HuH-7.5 (cell line): ENCODE data around the gene LCLAT1.
"Not testable (repeated sequence)": the region's sequence is repeated elsewhere in the genome, so short reads cannot be mapped to it uniquely, and the experiment has no call there.

ENCODE experiments used
- DNase-seq: peaks from one replicate; pipeline ENCODE4 v3.0.0; 2011; ENCODE audit warnings: low spot score

The LCLAT1 gene

DNA sequence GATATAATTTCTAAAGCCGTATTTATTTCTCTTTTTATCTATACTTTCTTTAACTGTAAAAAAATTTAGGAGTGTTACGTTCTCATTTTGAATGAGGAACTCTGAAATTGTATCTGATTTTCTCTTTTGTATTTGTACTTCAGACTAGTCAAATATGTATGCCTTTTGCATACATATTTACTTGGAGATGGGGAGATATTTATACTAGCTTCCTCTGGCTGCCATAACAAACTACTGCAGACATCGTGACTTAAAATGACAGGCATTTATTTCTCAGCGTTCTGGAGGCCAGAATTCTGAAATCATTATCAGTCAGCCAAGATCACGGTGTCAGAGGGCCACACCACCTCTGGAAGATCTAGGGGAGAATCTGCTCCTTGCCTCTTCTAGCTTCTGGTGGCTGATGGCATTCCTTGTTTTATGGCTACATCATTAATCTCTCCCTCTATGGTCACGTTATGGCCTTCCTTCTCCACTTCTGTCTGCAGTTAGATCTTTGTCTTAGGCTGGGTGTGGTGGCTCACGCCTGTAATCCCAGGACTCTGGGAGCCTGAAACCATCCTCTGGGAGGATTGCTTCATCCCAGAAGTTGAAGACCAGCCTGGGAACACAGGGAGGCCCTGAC, 8.2 kb downstream of the LCLAT1 start:
- DNase-seq = no peak

DNA sequence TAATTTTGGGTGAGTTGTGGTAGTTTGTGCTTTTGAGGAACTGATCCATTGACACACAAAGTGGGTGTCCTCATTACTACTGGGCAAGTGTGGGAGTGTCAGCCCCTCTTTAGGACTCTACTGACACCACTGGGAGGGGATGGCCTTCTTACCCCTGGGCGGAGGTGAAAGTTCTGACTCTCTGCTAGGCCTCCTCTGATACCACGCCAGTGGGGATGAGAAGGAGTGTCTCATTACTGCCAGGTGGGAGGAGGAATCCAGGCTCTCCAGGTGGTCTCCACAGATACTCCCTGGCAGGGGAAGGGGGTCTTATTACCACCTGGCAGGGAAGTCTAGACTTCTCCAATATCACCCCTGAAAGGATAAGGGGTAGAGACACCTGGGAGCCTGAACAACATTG, 9.1 kb downstream of the LCLAT1 start:
- DNase-seq = no peak

DNA sequence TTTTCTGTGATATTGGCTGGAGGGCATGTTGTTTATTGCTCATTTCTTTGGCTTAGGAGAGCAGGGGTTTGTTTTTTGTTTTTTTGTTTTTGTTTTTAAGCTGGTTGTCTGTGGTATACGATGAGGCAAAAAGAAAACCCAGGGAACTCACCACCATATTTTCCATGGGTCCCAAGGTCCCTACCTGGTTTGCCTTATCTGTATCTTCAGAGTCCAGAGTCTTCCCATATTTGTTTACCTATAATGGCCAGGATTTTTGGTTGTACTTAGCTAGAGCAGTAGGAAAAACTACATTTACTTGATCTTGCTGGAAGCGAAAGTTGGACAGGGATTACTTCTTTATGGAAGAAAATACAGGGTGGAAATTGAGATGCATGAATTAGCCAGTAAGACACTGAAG, 9.5 kb downstream of the LCLAT1 start:
- DNase-seq = no peak

DNA sequence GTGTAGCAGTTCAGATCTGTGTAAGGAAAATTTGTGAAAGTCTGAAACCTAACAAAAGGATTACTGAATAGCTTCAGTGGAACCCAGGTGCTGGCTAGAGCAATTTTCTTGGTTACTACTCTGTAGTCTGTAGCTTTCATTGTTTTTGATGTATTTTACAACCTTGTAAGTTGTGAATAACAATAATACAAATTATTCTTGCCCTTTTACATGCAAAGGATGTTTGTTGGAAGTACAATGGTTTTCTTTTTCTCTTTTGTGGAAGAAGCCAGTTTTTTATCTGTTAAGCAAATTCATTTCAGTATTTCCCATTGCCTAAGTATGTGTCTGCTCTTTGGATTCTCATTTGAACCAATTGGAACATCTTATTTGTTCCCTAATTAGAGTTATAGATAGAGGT, 10.2 kb downstream of the LCLAT1 start:
- DNase-seq = no peak

DNA sequence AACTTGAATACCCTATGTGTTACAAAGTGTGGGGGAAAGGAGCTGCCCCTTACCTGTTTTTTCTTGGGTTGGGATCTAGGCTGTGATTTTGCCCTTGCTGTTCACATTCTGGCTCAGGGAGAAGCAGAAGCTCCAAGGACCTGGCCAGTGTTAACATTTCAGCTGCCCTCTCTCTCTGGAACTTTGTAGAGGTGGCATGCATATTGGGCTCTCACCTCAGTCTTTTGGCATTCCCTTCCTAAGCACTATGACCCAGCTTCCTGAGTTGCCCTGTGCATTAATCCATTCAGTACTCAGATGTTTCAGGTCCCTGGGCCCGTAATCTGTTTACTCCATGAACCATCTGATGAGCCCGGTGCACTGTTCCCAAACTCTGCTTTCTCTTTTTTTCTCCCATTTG, 12.1 kb downstream of the LCLAT1 start:
- no peak for DNase-seq

DNA sequence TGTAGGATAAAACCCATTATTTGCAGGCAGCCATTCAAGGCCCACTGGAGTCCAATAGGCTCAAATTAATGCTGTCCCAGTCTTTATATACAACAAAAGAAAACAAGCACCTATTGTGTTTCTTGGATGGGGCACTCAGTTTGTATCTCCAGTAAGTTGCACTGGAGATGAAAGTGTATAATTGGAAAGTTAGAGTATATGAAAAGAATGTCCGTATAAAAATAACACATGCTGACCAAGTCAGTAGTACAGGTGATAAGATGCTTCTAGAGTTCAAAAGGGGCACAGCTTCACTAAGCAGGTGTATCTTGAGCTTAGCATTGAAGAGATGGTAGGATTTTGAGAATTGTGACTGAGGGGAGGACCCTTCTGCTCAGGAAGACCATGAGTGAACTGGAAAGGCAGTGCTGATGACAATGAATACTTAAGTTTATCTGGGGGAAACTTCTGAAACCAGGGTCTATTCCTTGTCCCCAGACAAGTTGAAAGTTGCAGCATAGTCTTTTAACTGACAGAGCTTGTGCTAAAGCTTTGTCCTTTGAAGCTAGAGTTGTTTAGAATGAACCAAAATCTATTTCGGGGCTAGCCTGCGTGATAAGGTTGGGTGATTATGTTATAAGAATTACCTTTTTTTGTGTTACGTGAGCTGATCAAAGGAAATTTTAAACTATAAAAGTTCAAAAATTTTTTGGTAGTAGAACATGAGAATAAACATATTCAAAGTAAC, 15.2 kb downstream of the LCLAT1 start:
- no peak for DNase-seq

DNA sequence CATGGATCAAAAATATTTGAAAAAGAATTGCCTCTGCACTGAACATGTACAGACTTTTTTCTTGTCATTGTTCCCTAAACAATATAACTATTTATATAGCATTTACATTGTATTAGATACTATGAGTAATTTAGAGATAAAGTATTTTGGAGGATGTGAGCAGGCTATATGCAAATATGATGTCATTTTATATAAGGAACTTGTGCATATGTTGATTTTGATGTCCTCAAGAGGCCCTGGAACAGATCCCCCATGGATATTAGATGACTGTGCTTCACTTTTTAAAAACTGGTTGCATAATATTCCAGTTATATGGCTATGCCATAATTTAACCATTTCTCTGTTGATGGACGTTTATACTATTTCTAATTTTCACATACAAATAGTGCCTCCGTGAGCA, 16.5 kb downstream of the LCLAT1 start:
- DNase-seq = no peak

DNA sequence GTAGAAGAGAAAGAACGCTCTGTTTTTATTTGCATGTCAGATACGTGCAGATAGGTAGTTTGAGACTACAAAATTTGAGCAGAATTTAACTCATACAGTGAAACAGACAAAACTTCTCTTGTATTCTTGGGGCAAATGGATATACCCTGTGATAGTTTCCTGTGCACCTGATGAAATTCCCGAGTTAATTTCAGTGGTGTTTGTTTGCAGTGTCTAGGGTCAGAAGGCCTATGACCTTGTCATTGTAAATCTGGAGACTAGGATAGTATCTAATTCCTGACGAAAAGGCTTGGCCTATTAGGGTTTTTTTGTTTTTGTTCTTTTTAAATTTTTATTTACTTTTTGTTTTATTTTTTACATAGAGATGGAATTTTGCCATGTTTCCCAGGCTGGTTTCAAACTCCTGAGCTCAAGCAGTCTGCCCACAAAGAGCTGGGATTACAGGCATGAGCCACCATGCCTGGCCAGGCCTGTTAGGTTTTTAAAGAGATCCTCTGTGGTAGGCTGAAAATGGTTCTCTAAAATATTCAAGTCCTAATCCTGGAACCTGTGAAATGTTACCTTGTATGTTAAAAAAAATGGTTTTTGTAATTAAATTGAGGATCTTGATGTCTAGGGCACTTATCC, 17.6 kb downstream of the LCLAT1 start:
- peak; percentile 40 for DNase-seq

DNA sequence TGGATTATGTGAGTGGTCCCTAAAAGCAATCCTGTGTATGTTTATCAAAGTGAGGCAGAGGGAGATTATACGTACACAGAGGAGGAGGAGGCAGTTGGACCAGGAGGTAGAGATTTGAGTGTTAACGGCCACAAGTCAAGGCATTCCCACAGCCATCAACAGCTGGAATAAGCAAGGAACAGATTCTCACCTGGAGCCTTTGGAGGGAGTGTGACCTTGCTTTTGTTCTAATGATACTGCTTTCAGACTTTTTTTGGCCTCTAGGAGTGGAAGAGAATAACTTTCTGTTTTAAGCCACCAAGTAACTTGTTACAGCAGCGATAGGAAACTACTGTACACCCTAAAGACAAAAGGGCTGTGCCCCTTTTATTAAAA, 18.1 kb downstream of the LCLAT1 start:
- no peak for DNase-seq

DNA sequence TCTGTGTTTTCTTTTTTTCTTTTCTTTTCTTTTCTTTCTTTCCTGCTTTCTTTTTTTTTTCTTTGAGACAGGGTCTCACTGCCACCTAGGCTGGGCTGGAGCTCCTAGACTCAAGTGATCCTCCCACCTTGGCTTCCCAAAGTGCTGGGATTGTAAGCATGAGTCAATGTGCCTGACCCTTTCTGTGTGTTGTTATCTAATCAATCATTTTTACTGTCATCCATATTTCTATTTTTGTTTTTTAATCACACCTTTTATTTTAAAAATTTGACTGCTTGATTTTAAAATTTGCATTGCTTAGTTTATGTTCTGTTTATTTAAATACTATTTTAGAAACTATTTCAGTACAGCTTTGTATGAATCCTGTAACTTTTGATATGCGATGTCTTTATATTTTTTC, 19.2 kb downstream of the LCLAT1 start:
- no peak for DNase-seq

DNA sequence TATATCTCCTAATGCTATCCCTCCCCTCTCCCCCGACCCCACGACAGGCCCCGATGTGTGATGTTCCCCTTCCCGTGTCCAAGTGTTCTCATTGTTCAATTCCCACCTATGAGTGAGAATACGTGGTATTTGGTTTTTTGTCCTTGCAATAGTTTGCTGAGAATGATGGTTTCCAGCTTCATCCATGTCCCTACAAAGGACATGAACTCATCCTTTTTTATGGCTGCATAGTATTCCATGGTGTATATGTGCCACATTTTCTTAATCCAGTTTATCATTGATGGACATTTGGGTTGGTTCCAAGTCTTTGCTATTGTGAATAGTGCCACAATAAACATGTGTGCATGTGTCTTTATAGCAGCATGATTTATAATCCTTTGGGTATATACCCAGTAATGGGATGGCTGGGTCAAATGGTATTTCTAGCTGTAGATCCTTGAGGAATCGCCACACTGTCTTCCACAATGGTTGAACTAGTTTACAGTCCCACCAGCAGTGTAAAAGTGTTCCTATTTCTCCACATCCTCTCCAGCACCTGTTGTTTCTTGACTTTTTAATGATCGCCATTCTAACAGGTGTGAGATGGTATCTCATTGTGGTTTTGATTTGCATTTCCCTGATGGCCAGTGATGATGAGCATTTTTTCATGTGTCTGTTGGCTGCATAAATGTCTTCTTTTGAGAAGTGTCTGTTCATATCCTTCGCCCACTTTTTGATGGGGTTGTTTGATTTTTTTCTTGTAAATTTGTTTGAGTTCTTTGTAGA, 20.2 kb downstream of the LCLAT1 start:
- DNase-seq = not testable (repeated sequence)

DNA sequence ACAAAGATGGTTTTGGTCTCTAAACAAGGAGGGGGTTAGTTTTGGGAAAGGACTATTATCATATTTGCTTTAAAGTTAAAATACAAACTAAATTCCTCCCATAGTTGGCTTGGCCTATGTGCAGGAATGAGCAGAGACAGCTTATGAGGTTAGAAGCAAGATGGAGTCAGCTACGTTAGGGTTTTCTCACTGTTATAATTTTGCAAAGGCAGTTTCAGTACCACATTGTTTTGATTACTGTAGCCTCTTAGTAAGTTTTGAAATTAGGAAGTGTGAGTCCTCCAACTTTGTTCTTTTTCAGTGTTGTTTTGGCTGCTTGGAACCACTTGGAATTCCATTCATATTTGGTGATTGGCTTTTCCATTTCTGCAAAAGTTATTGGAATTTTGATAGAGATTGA, 23.4 kb downstream of the LCLAT1 start:
- DNase-seq = no peak

DNA sequence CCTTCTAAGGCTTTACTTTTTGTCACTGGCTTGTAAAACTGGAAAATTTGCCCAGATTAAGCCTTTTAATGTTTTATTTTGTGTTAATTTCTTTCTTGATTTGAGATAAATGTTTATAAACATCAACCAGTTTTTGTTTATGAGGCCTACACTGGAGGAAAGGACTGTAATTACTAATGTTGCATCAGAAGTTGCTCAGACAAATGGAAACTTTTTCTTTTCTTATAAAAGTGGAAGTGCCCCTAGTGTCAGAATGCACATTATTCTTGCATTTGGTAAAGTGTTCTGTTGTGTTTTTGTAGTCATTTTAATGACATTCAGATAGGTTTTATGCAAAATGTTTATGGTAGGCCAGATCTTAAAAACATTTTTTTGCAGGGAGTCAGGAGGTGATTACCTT, 25.3 kb downstream of the LCLAT1 start:
- DNase-seq = no peak

DNA sequence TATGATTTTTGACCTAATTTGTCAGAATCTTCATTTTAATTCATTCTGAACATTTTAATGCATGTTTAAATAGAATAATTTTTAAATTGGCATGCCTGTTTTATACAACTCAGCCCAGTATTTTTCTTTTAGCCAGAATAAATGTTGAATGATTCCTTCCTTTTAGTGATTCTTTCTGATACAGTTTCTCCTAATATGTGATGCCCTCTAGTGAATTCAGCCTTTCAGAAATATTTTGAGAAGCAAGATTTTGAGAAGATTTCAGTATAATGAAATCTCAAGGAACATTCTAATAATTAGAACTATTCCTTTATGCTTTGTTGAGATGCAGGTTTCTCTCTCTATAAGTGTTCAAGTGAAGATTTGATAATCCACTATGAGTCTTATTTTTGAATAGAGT, 28.5 kb downstream of the LCLAT1 start:
- no peak for DNase-seq

DNA sequence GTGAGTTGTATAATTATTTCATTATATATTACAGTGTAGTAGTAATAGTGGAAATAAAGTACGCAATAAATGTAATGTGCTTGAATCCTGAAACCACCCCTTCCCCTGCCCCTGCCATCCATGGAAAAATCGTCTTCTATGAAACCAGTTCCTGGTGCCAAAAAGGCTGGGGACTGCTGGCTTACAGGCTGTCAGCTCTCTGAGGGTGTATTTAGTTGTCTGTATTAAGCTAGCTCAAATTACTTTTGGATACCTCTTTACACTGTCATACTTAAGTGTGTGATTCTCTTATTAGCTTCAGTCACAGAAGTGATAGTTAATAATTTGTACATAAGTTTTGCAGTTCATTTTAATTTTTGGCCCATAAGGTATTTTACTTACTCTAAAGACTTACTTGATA, 29.6 kb downstream of the LCLAT1 start:
- no peak for DNase-seq

DNA sequence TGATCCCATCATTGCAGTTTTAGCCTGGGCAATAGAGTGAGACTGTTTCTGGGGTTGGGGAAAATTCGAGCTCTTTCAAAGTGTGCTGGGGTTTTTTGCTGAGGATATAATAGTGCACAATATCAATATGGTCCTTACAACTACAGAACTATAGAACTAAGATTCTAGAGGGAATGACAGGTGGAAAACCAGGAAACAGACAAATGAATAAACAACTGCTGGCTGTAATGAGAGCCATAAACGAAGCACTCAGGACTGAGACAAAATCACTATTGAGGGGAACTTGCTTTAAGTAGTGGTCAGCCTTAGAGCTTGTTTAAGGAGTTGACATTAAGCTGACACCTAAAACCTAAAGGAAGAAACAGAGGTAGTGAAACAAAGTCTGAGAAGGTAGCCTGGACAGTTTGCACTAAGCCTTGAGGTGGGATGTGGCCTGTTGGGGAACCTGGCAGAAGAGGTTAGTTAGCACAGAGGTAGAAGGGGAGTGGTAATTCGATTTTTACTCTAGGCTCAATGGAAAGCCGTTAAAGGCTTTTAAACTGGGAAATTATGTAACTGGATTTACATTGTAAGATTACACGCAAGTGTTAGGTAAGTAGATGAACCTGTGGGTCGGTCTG, 33.8 kb downstream of the LCLAT1 start:
- DNase-seq = no peak

DNA sequence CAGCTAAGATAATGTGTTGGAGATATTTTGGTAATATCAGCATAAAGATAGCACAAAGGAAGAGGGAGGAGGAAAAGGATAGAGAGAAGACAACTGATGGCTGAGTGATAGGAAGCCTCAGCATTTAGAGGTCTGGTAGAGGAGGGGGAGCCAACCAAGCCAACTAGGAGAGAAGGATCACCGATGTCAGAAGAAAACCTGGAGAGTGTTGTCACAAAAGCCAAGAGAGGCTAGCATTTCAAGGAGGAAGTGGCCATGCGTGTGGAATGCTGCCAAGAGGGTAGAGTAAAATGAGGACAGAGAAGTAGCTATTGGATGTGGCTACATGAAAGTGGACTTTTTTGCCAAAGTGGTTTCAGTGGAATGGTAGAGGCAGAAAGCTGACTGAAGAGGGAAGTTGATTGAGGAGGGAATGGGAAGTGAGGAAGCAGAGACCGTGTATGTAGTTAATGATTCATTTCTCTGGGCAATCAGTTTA, 34.3 kb downstream of the LCLAT1 start:
- no peak for DNase-seq

DNA sequence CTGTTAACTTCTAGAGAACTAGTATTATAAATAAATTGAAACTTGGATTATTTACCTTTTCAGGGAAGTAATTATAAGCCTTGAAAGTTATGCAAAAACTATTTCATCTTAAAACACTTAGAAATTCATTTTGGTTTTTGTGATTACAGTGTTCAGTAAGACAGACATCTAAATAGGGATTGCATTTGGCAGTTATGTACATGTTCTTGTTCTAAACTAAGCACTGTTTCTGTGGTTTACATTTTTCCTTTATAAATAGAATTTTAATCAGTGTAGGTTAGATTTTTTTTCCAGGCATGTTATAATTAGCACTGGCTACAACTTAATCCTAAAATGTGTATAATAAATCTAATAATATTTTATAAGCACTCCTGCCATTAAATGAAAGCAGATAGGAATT, 35.0 kb downstream of the LCLAT1 start:
- no peak for DNase-seq

DNA sequence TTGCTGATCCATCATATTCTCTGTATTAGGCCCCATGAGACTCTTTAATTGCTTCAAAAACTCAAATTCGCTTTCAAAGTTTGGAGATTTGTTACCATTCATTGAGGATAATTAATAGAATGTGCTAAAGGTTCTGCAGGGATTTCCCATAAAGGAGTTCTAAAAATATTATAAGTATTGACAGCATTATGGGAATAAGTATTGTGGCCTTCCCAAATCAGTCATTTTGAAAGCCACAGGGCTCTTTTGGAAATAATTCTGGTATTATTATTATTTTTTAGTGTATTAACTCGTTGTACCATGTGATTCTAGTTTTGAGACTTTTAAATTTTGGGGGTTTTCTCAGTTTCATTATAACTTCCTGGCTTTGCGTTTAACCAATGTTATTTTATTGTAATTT, 37.1 kb downstream of the LCLAT1 start:
- DNase-seq = no peak

DNA sequence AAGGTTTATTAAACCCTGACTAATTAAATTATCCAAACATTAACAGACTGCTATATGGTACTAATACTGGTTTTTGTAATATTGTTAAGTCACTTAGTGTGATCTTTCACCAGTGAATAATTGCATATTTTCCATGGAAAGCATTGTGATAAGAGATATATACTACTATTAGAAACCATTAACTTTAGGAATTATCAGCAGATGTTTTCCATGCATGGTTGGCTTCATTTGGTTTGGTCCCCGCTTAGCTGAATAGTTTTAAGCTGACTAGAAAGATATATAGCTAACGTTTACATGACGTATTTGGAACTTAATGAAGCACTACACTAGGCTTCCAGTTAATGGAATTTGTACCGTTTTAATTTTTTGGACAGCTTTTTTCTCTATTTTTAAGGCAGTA, 37.9 kb downstream of the LCLAT1 start:
- no peak for DNase-seq

DNA sequence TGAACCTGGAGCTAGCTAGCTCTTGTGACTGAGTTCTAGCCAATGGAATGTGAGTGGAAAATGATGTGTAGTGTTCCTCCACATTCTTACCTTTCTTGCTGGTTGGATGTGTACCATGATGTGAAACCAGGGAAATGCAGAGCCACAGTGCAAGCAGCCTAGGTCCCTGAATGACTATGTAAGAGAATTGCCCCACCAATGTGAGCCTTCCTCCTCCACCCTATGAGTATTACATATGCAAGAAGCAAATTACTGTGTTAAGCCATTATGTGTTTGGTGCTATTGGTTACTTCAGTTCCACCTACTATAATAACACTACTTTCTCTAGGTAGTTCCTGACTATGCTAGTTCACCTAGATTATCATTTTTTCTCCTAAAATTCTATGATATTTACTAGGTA, 39.6 kb downstream of the LCLAT1 start:
- DNase-seq = no peak

DNA sequence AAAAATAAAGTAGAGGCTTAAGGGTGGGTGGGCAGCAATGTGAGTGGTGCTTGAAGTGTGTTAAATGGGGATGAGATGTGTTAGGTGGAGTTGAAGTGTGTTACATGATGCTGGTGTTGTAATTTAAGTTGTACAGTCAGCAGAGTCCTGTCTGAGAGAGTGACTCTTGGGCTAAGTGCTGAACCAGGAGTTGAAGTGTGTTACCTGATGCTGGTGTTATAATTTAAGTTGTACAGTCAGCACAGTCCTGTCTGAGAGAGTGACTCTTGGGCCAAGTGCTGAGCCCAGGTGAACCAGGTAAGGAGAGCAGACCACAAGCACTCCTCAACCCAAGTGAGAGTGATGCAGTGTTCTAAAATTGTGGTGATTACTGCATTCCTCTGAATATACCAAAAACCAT, 40.6 kb downstream of the LCLAT1 start:
- no peak for DNase-seq
